Activated T-cell treated with anti-CD3 and anti-CD28 coated beads, Interleukin-2, amount 50 U/mL, for 4 hours (primary cell): ENCODE measurements around the gene GPR156. TPM values are rescaled to one million over a fixed set of nuclear protein-coding genes. Genes with fewer than 3 reads are reported as not detected.
"Not testable (repeated sequence)": the region's sequence is repeated elsewhere in the genome, so short reads cannot be mapped to it uniquely, and the experiment has no call there.

Source experiments
- ATAC-seq, 2 donors: fragments of 200-7000 bp; cut with Tn5 transposase; one replicate each; pipeline ENCODE4 v1.10.0; 2021
- DNase-seq: peaks from one replicate; pipeline ENCODE4 v3.0.0-alpha.2; 2020
- H3K27me3 Mint-ChIP-seq: one replicate; pipeline ENCODE4 v1.8.0; 2021; ENCODE audit warnings: low read depth, mixed read lengths
- H3K36me3 Mint-ChIP-seq: one replicate; pipeline ENCODE4 v1.8.0; 2022; ENCODE audit warnings: mixed read lengths; ENCODE audit not compliant: insufficient read depth
- H3K4me1 Mint-ChIP-seq: one replicate; pipeline ENCODE4 v1.8.0; 2021; ENCODE audit warnings: low read depth, mixed read lengths
- H3K4me3 Mint-ChIP-seq: one replicate; pipeline ENCODE4 v1.8.0; 2021; ENCODE audit warnings: mild to moderate bottlenecking, moderate library complexity, mixed read lengths
- H3K9me3 Mint-ChIP-seq: one replicate; pipeline ENCODE4 v1.8.0; 2021; ENCODE audit warnings: mixed read lengths
- total RNA-seq, 3 donors: library from RNA; stranded (reverse); gene quantifications; one replicate each; pipeline ENCODE4 v1.2.1, GENCODE V29; 2021

GPR156 gene
- total RNA-seq, 3 donors from 2014 or later: 0.10 to 0.38 (median 0.16) TPM

- H3K27me3 Mint-ChIP-seq: no peaks in the 10 kb centered on the region
- ATAC-seq: peak in 1 of 2 donors; percentile 43
- no peak overlapping the region for H3K4me3 Mint-ChIP-seq
- no peaks in the 10 kb centered on the region for H3K9me3 Mint-ChIP-seq
- H3K4me1 Mint-ChIP-seq: no peaks in the 10 kb centered on the region
- no peak for DNase-seq
- H3K36me3 Mint-ChIP-seq: no peaks in the 10 kb centered on the region
Observed at GRCh38 chr3:120170223-120170622, 114.8 kb downstream of the GPR156 start.

- Mint-ChIP-seq H3K4me1 (no peaks in the 10 kb centered on the region), H3K9me3 (no peaks in the 10 kb centered on the region), H3K4me3 (no peak overlapping the region), H3K27me3 (no peaks in the 10 kb centered on the region), H3K36me3 (no peaks in the 10 kb centered on the region)
- ATAC-seq (no peak), DNase-seq (no peak)
Observed at GRCh38 chr3:120169407-120169806, 115.6 kb downstream of the GPR156 start.

DNA sequence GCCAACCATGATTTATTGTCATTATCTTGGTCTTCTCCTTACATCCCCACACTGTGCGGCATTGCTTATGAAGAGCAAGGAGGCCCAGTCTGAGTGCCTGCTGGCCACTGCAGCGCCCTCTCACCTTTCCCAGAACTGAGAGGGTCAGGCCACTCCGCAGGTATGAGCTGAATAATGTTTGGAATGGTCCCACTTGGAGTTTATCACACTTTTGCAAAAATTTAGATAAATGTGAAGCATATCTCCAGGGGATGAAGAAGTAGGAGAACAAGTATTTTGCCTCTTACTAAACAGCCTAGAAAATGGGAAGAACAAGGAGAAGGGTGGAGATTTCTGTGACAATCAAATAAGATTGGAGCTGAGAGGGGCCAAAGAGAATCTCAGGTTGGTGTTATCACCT, 116.4 kb downstream of the GPR156 start:
- no peak for DNase-seq
- Mint-ChIP-seq H3K4me1 (no peaks in the 10 kb centered on the region), H3K36me3 (no peaks in the 10 kb centered on the region), H3K27me3 (no peaks in the 10 kb centered on the region), H3K9me3 (no peaks in the 10 kb centered on the region), H3K4me3 (no peak overlapping the region)
- ATAC-seq: no peak

- ATAC-seq (no peak), DNase-seq (no peak)
- Mint-ChIP-seq H3K27me3 (no peaks in the 10 kb centered on the region), H3K9me3 (no peaks in the 10 kb centered on the region), H3K4me3 (no peak overlapping the region), H3K36me3 (no peaks in the 10 kb centered on the region), H3K4me1 (no peaks in the 10 kb centered on the region)
Observed at GRCh38 chr3:120168038-120168437, 117.0 kb downstream of the GPR156 start.

GRCh38 chr3:120167488-120167887, 117.5 kb downstream of the GPR156 start:
- no peak for ATAC-seq
- no peak for DNase-seq
- Mint-ChIP-seq H3K4me1 (no peaks in the 10 kb centered on the region), H3K27me3 (no peaks in the 10 kb centered on the region), H3K4me3 (no peak overlapping the region), H3K36me3 (no peaks in the 10 kb centered on the region), H3K9me3 (no peaks in the 10 kb centered on the region)

- H3K4me1 Mint-ChIP-seq: no peaks in the 10 kb centered on the region
- H3K36me3 Mint-ChIP-seq: no peaks in the 10 kb centered on the region
- no peaks in the 10 kb centered on the region for H3K9me3 Mint-ChIP-seq
- DNase-seq (no peak), ATAC-seq (no peak)
- H3K4me3 Mint-ChIP-seq: no peak overlapping the region
- H3K27me3 Mint-ChIP-seq: peaks cover 11% of the 10 kb centered on the region
Observed at GRCh38 chr3:120163816-120164215, 121.2 kb downstream of the GPR156 start.

- ATAC-seq (no peak), DNase-seq (no peak)
- Mint-ChIP-seq H3K27me3 (peaks cover 11% of the 10 kb centered on the region), H3K36me3 (no peaks in the 10 kb centered on the region), H3K4me1 (no peaks in the 10 kb centered on the region), H3K9me3 (no peaks in the 10 kb centered on the region), H3K4me3 (no peak overlapping the region)
Observed at GRCh38 chr3:120163026-120163425, 122.0 kb downstream of the GPR156 start.

DNA sequence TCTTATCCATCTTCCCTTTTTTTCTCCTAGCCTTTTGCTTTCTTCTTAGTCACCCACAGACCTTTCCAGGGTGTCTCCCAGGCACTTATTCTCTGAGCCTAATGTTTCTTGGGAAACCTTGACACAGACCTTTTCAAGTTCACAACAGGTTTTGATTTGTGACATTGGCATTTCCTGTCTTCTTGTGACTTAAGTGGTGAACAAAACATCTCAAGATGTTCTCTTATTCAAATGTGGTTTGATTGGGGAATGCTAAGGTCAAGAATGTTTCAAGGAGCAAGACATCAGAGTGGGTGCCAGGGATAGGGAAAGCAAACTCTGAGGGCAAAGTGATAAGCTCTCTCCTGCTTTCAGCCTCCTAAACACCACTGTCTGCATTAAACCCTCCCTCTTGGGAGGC, 122.6 kb downstream of the GPR156 start:
- no peak for ATAC-seq
- no peaks in the 10 kb centered on the region for H3K36me3 Mint-ChIP-seq
- no peak for DNase-seq
- no peaks in the 10 kb centered on the region for H3K4me1 Mint-ChIP-seq
- no peak overlapping the region for H3K4me3 Mint-ChIP-seq
- H3K27me3 Mint-ChIP-seq: peaks cover 11% of the 10 kb centered on the region
- no peaks in the 10 kb centered on the region for H3K9me3 Mint-ChIP-seq

DNA sequence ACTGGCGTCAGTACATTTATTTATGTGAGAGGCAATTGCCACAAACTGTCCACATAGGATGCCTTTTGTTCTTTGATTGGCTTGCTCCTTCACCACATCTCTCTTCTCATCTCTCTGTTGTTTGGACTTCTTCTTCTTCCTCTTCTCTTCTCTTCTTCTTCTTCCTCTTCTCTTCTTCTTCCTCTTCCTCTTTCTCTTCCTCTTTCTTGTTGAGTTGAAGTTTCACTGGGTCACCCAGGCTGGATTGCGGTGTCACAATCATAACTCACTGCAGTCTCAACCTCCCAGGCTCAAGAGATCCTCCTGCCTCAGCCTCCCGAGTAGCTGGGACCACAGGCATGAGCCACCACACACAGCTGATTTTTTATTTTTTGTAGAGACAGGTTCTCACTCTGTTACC, 123.1 kb downstream of the GPR156 start:
- ATAC-seq (no peak), DNase-seq (no peak)
- Mint-ChIP-seq H3K9me3 (no peaks in the 10 kb centered on the region), H3K4me1 (no peaks in the 10 kb centered on the region), H3K36me3 (no peaks in the 10 kb centered on the region), H3K4me3 (no peak overlapping the region), H3K27me3 (peaks cover 11% of the 10 kb centered on the region)

GRCh38 chr3:120160050-120160449, 125.0 kb downstream of the GPR156 start:
- no peak for ATAC-seq
- no peak for DNase-seq
- H3K36me3 Mint-ChIP-seq: peaks cover 4% of the 10 kb centered on the region
- H3K27me3 Mint-ChIP-seq: peaks cover 11% of the 10 kb centered on the region
- H3K4me3 Mint-ChIP-seq: no peak overlapping the region
- no peaks in the 10 kb centered on the region for H3K4me1 Mint-ChIP-seq
- peaks cover 11% of the 10 kb centered on the region for H3K9me3 Mint-ChIP-seq

GRCh38 chr3:120157681-120158080, 127.3 kb downstream of the GPR156 start:
- Mint-ChIP-seq H3K27me3 (peaks cover 12% of the 10 kb centered on the region), H3K4me3 (no peak overlapping the region), H3K36me3 (peaks cover 7% of the 10 kb centered on the region), H3K4me1 (no peaks in the 10 kb centered on the region), H3K9me3 (peaks cover 17% of the 10 kb centered on the region)
- ATAC-seq: no peak
- DNase-seq: no peak

DNA sequence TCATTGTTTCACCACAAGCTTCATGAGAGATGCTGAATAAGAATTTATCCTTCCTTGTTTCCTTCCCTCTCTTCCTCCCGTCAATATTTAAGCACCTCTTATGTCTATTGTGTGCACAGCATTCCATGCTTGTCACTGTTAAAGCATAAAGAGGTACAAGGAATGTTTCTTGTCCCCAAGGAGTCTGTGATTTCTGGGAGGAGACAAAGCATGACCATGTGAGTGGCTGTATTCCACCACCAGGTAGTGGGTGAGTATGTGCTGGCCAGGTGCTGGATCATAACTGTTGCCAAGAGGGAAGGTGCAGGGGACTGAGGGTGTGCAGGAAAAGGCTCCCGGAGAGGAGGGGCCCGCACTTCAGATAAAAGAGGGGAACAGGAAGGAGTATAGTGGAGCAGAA, 127.9 kb downstream of the GPR156 start:
- no peaks in the 10 kb centered on the region for H3K4me1 Mint-ChIP-seq
- peaks cover 7% of the 10 kb centered on the region for H3K36me3 Mint-ChIP-seq
- no peak for ATAC-seq
- H3K9me3 Mint-ChIP-seq: peaks cover 17% of the 10 kb centered on the region
- H3K4me3 Mint-ChIP-seq: no peak overlapping the region
- peaks cover 9% of the 10 kb centered on the region for H3K27me3 Mint-ChIP-seq
- DNase-seq: no peak

DNA sequence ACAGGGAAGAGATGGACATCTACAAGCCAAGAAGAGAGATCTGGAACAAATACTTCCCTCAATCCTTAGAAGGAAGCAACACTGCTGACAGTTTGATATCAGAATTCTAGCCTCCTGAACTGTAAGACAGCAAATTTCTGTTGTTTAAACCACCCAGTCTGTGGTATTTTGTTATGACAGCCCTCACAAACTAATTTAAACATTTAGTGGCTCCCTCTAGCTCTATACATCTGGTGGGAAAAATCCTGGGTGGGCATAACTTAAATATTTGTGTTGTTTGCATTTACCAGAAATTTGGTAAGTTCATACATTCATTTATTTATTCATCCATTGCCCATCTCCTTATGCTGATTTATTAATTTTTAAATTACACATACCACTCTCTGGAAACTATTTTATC, 128.3 kb downstream of the GPR156 start:
- no peak overlapping the region for H3K4me3 Mint-ChIP-seq
- ATAC-seq (no peak), DNase-seq (no peak)
- H3K27me3 Mint-ChIP-seq: peaks cover 7% of the 10 kb centered on the region
- H3K4me1 Mint-ChIP-seq: no peaks in the 10 kb centered on the region
- H3K9me3 Mint-ChIP-seq: peaks cover 17% of the 10 kb centered on the region
- H3K36me3 Mint-ChIP-seq: peaks cover 7% of the 10 kb centered on the region

GRCh38 chr3:120155694-120156093, 129.3 kb downstream of the GPR156 start:
- not testable (repeated sequence) for H3K36me3 Mint-ChIP-seq, ATAC-seq, H3K4me3 Mint-ChIP-seq, H3K4me1 Mint-ChIP-seq, DNase-seq, H3K27me3 Mint-ChIP-seq
- H3K9me3 Mint-ChIP-seq: peaks cover 17% of the 10 kb centered on the region

GRCh38 chr3:120155108-120155507, 129.9 kb downstream of the GPR156 start:
- no peak for DNase-seq
- peaks cover 17% of the 10 kb centered on the region for H3K9me3 Mint-ChIP-seq
- ATAC-seq: no peak
- H3K4me1 Mint-ChIP-seq: no peaks in the 10 kb centered on the region
- no peak overlapping the region for H3K4me3 Mint-ChIP-seq
- peaks cover 2% of the 10 kb centered on the region for H3K27me3 Mint-ChIP-seq
- peaks cover 7% of the 10 kb centered on the region for H3K36me3 Mint-ChIP-seq

GRCh38 chr3:120153294-120153693, 131.7 kb downstream of the GPR156 start:
- ATAC-seq: no peak
- peaks cover 2% of the 10 kb centered on the region for H3K27me3 Mint-ChIP-seq

More at GRCh38 chr3:120153294-120153693, 131.7 kb downstream of the GPR156 start:
- no peak for DNase-seq
- Mint-ChIP-seq H3K4me3 (no peak overlapping the region), H3K9me3 (peaks cover 17% of the 10 kb centered on the region), H3K4me1 (no peaks in the 10 kb centered on the region), H3K36me3 (peaks cover 7% of the 10 kb centered on the region)
